H9 (cell line): ENCODE results near the gene WSCD2. TPM values are rescaled to one million over a fixed set of nuclear protein-coding genes. Genes with fewer than 3 reads are reported as not detected.

ENCODE experiments used
- DNase-seq: peaks from one replicate; pipeline ENCODE4 v3.0.0-alpha.2; 2017
- H2AFZ ChIP-seq: one replicate; pipeline ENCODE4 v1.6.1; 2013; ENCODE audit warnings: mild to moderate bottlenecking, low read length, control low read depth, moderate library complexity
- H2AK5ac ChIP-seq: 2 replicates; pipeline ENCODE4 v1.6.1; 2013; ENCODE audit warnings: low read length, control low read depth, mixed read lengths; ENCODE audit not compliant: insufficient read length
- H2BK120ac ChIP-seq: one replicate; pipeline ENCODE4 v1.6.1; 2013; ENCODE audit warnings: low read depth, mild to moderate bottlenecking, low read length, control low read depth, inconsistent platforms; ENCODE audit not compliant: poor library complexity, severe bottlenecking
- H2BK12ac ChIP-seq: 2 replicates; pipeline ENCODE4 v1.6.1; 2013; ENCODE audit warnings: low read length, control low read depth, mixed read lengths, low read depth; ENCODE audit not compliant: insufficient read length
- H2BK15ac ChIP-seq: 2 replicates; pipeline ENCODE4 v1.6.1; 2013; ENCODE audit warnings: low read depth, low read length, control low read depth
- H2BK20ac ChIP-seq: one replicate; pipeline ENCODE4 v1.6.1; 2013; ENCODE audit warnings: low read depth, mild to moderate bottlenecking, low read length, control low read depth, inconsistent platforms; ENCODE audit not compliant: poor library complexity, severe bottlenecking
- H2BK5ac ChIP-seq: 2 replicates; pipeline ENCODE4 v1.6.1; 2013; ENCODE audit warnings: low read length, control low read depth, mixed read lengths; ENCODE audit not compliant: insufficient read length
- H3K14ac ChIP-seq: 2 replicates; pipeline ENCODE4 v1.6.1; 2013; ENCODE audit warnings: low read length, control low read depth; ENCODE audit not compliant: insufficient read depth
- H3K18ac ChIP-seq: 2 replicates; pipeline ENCODE4 v1.6.1; 2013; ENCODE audit warnings: low read depth, mild to moderate bottlenecking, mixed read lengths, low read length, control low read depth; ENCODE audit not compliant: insufficient read length
- H3K23ac ChIP-seq: 2 replicates; pipeline ENCODE4 v1.6.1; 2013; ENCODE audit warnings: low read length, control low read depth, mixed read lengths, low read depth; ENCODE audit not compliant: insufficient read length
- H3K23me2 ChIP-seq: 2 replicates; pipeline ENCODE4 v1.6.1; 2013; ENCODE audit warnings: low read depth, mild to moderate bottlenecking, mixed read lengths, low read length, control low read depth; ENCODE audit not compliant: insufficient read length, poor library complexity, severe bottlenecking
- H3K27ac ChIP-seq: 2 replicates; pipeline ENCODE4 v1.5.1; 2013; ENCODE audit warnings: low read length, control low read depth, mixed read lengths, low read depth; ENCODE audit not compliant: insufficient read length
- H3K27me3 ChIP-seq: 2 replicates; pipeline ENCODE4 v1.6.1; 2013; ENCODE audit warnings: low read length, control low read depth, inconsistent platforms; ENCODE audit not compliant: insufficient read depth
- H3K4ac ChIP-seq: 2 replicates; pipeline ENCODE4 v1.6.1; 2013; ENCODE audit warnings: low read depth, mild to moderate bottlenecking, control low read depth, inconsistent platforms, low read length, moderate library complexity
- H3K4me1 ChIP-seq: 2 replicates; pipeline ENCODE4 v1.6.1; 2013; ENCODE audit warnings: low read length, control low read depth, inconsistent platforms; ENCODE audit not compliant: insufficient read depth
- H3K4me2 ChIP-seq: 2 replicates; pipeline ENCODE4 v1.6.1; 2013; ENCODE audit warnings: low read length, control low read depth, mixed read lengths; ENCODE audit not compliant: insufficient read length, insufficient read depth
- H3K56ac ChIP-seq: 2 replicates; pipeline ENCODE4 v1.6.1; 2013; ENCODE audit warnings: low read depth, mild to moderate bottlenecking, mixed read lengths, low read length, control low read depth; ENCODE audit not compliant: insufficient read length
- H3K79me1 ChIP-seq: 2 replicates; pipeline ENCODE4 v1.6.1; 2013; ENCODE audit warnings: low read depth, mild to moderate bottlenecking, moderate library complexity, low read length, control low read depth, inconsistent platforms; ENCODE audit not compliant: insufficient read depth, poor library complexity, severe bottlenecking
- H3K79me2 ChIP-seq: 2 replicates; pipeline ENCODE4 v1.6.1; 2013; ENCODE audit warnings: low read length, control low read depth, inconsistent platforms; ENCODE audit not compliant: insufficient read depth
- H3K9ac ChIP-seq: 2 replicates; pipeline ENCODE4 v1.6.1; 2013; ENCODE audit warnings: low read length, control low read depth, mixed read lengths; ENCODE audit not compliant: insufficient read length; ENCODE audit errors: extremely low read depth
- H3K9me3 ChIP-seq: one replicate; pipeline ENCODE4 v1.6.1; 2013; ENCODE audit warnings: low read depth, low read length, inconsistent platforms; ENCODE audit not compliant: control insufficient read depth
- H3T11ph ChIP-seq: one replicate; pipeline ENCODE4 v1.6.1; 2013; ENCODE audit warnings: mild to moderate bottlenecking, low read length, control low read depth, inconsistent platforms
- H4K20me1 ChIP-seq: one replicate; pipeline ENCODE4 v1.6.1; 2013; ENCODE audit not compliant: control insufficient read depth, insufficient read length, insufficient read depth
- H4K5ac ChIP-seq: 2 replicates; pipeline ENCODE4 v1.6.1; 2013; ENCODE audit warnings: low read depth, mild to moderate bottlenecking, mixed read lengths, low read length, control low read depth; ENCODE audit not compliant: insufficient read length
- H4K8ac ChIP-seq: replicated peaks from 2 replicates; pipeline ENCODE4 v1.6.1; 2013; ENCODE audit warnings: low read length, control low read depth, mixed read lengths, low read depth; ENCODE audit not compliant: insufficient read length
- H4K91ac ChIP-seq: 2 replicates; pipeline ENCODE4 v1.6.1; 2013; ENCODE audit warnings: low read depth, mild to moderate bottlenecking, moderate library complexity, mixed read lengths, low read length, control low read depth; ENCODE audit not compliant: insufficient read length
- H3K27ac Mint-ChIP-seq, 3 experiments: 2 replicates in 2 of 3; 3 replicates in 1 of 3; pipeline ENCODE4 v1.8.0; 2020 to 2021; ENCODE audit warnings: mixed read lengths in 3 of 3, mild to moderate bottlenecking in 1 of 3, moderate library complexity in 1 of 3
- H3K27me3 Mint-ChIP-seq: 2 replicates; pipeline ENCODE4 v1.8.0; 2021; ENCODE audit warnings: low read depth, mild to moderate bottlenecking, moderate library complexity, mixed read lengths
- H3K36me3 Mint-ChIP-seq, 3 experiments: 2 replicates in 2 of 3; 3 replicates in 1 of 3; pipeline ENCODE4 v1.8.0; 2020 to 2021; ENCODE audit warnings: low read depth in 3 of 3, mixed read lengths in 3 of 3; ENCODE audit not compliant: insufficient read depth in 1 of 3
- H3K4me1 Mint-ChIP-seq, 2 experiments: 2 replicates each; pipeline ENCODE4 v1.8.0; 2020; ENCODE audit warnings: mixed read lengths in 2 of 2
- H3K4me3 Mint-ChIP-seq, 2 experiments: 2 replicates in 1 of 2; 3 replicates in 1 of 2; pipeline ENCODE4 v1.8.0; 2020 to 2021; ENCODE audit warnings: mild to moderate bottlenecking in 2 of 2, mixed read lengths in 2 of 2, moderate library complexity in 1 of 2
- H3K9me3 Mint-ChIP-seq, 2 experiments: 2 replicates in 1 of 2; 3 replicates in 1 of 2; pipeline ENCODE4 v1.8.0; 2020; ENCODE audit warnings: mild to moderate bottlenecking in 2 of 2, mixed read lengths in 2 of 2, moderate library complexity in 1 of 2
- WGBS: extraction: QIAGEN DNeasy Blood & Tissue Kit; methylation state at CpG from one replicate; pipeline ENCODE4 v1.1.7; 2013; ENCODE audit warnings: missing lambda C conversion rate, low lambda C conversion rate, mixed read lengths; ENCODE audit not compliant: insufficient read length; ENCODE audit errors: extremely low coverage; 5-methylcytosine and 5-hydroxymethylcytosine counted together
- total RNA-seq: library from RNA; stranded (reverse); gene quantifications from 2 replicates; pipeline ENCODE4 v1.2.1, GENCODE V29; 2021
- TF ChIP-seq, protein P1 (sequence below): fragments of 200-600 bp; sonication (generic); conservative IDR thresholded peaks from 3 replicates; pipeline ENCODE4 v1.8.0; 2021; ENCODE audit warnings: antibody characterized with exemption, mild to moderate bottlenecking

WSCD2 gene
- total RNA-seq, 1 experiment from 2014 or later: 0.92 TPM

DNA sequence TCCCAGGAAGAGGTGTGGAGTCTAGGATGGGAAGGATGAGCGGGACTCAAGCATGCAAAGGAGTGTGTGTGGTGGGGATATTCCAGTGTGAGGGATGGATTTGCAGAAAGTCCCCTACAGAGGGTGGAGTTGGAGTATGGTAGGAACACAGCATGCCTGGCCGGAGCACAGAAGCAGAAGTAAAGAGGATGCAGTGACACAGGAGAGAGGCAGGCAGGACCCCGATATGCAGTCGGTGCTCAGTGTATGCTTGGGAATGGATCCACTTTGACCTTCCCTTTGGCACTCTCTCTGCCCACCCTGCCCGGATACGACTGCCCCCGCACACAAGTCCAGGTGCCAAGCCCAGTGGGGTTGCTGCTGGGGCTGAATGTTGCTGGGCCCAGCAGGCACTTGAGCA is 21.3 kb downstream of the WSCD2 start:
- no peak overlapping the region for H3K4me2 ChIP-seq
- no peak overlapping the region for H2BK5ac ChIP-seq
- DNase-seq: no peak
- no peak overlapping the region for H2BK20ac ChIP-seq
- Mint-ChIP-seq H3K4me1 (peaks cover 38 to 51% of the 10 kb centered on the region in 2 experiments), H3K27ac (peak overlapping the region in 1 of 3 experiments; percentile 16; a peak in 1 of 7 replicates), H3K36me3 (no peaks in the 10 kb centered on the region), H3K4me3 (no peak overlapping the region), H3K27me3 (peaks cover 6% of the 10 kb centered on the region), H3K9me3 (no peaks in the 10 kb centered on the region; a peak in 2 of 5 replicates)
- H4K8ac ChIP-seq: no peak overlapping the region
- H3K27ac ChIP-seq: no peak overlapping the region
- no peaks in the 10 kb centered on the region for H3K79me2 ChIP-seq
- H2AK5ac ChIP-seq: no peak overlapping the region
- H2BK12ac ChIP-seq: no peak overlapping the region
- H3K18ac ChIP-seq: no peak overlapping the region
- no peaks in the 10 kb centered on the region for H3K23me2 ChIP-seq
- H3K56ac ChIP-seq: no peak overlapping the region
- no CpG with 5 or more reads among the region's 7 CpGs for WGBS
- H2BK15ac ChIP-seq: no peak overlapping the region
- no peak overlapping the region for H4K91ac ChIP-seq
- H3K9ac ChIP-seq: no peak overlapping the region
- no peak overlapping the region for H3K23ac ChIP-seq
- H3K79me1 ChIP-seq: no peaks in the 10 kb centered on the region
- H2BK120ac ChIP-seq: no peak overlapping the region
- H3K4ac ChIP-seq: no peak overlapping the region
- no peak overlapping the region for H4K5ac ChIP-seq
- no peaks in the 10 kb centered on the region for H3K27me3 ChIP-seq
- H3K4me1 ChIP-seq: peaks cover 4% of the 10 kb centered on the region; the same call in 1 of the 2 replicates
- H2AFZ ChIP-seq: no peak overlapping the region
- no peaks in the 10 kb centered on the region for H3K9me3 ChIP-seq
- H3T11ph ChIP-seq: no peak overlapping the region
- TF ChIP-seq, protein P1, sequence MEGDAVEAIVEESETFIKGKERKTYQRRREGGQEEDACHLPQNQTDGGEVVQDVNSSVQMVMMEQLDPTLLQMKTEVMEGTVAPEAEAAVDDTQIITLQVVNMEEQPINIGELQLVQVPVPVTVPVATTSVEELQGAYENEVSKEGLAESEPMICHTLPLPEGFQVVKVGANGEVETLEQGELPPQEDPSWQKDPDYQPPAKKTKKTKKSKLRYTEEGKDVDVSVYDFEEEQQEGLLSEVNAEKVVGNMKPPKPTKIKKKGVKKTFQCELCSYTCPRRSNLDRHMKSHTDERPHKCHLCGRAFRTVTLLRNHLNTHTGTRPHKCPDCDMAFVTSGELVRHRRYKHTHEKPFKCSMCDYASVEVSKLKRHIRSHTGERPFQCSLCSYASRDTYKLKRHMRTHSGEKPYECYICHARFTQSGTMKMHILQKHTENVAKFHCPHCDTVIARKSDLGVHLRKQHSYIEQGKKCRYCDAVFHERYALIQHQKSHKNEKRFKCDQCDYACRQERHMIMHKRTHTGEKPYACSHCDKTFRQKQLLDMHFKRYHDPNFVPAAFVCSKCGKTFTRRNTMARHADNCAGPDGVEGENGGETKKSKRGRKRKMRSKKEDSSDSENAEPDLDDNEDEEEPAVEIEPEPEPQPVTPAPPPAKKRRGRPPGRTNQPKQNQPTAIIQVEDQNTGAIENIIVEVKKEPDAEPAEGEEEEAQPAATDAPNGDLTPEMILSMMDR: no peak
- no peaks in the 10 kb centered on the region for H4K20me1 ChIP-seq
- no peak overlapping the region; the same call in 1 of the 2 replicates for H3K14ac ChIP-seq
